NB4 (cell line): ENCODE data around the gene TMEM125.

ENCODE experiments used
- DNase-seq: peaks from one replicate; pipeline ENCODE4 v3.0.0; 2010; ENCODE audit warnings: low read depth
- H3K4me3 ChIP-seq: one replicate; pipeline ENCODE4 v1.5.1; 2011; ENCODE audit warnings: mild to moderate bottlenecking, low read depth, low read length, moderate library complexity
- MYC ChIP-seq: IDR thresholded peaks from 2 replicates; pipeline ENCODE4 v1.6.1; 2011; ENCODE audit warnings: low read depth, low read length
- POLR2A ChIP-seq: IDR thresholded peaks from 2 replicates; pipeline ENCODE4 v1.6.1; 2011; ENCODE audit warnings: mild to moderate bottlenecking; ENCODE audit not compliant: insufficient read length; ENCODE audit errors: extremely low read depth
- TF ChIP-seq, protein P1 (sequence below): IDR thresholded peaks from one replicate; pipeline ENCODE4 v1.5.1; 2012; ENCODE audit warnings: low read depth, low read length
- TF ChIP-seq, protein P2 (sequence below): IDR thresholded peaks from 2 replicates; pipeline ENCODE4 v1.6.1; 2011; ENCODE audit warnings: low read depth, low read length

The TMEM125 gene

DNA sequence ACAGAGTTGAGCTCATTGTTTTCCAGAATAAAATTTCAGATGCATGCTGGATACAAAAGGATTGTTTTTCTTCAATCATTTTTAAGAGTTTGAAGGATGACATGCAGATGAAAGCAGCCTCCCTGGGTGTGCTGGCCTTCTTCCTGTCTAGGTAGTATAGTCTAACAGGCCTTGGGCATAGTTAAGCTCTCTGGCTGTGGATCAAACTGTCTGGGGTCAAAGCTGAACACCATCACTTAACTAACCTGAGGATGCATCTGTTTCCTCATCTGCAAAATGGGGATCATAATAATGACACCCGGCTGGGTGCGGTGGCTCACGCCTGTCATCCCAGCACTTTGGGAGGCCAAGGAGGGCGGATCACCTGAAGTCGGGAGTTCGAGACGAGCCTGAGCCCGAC, 25.0 kb downstream of the TMEM125 start:
- TF ChIP-seq, protein P1, sequence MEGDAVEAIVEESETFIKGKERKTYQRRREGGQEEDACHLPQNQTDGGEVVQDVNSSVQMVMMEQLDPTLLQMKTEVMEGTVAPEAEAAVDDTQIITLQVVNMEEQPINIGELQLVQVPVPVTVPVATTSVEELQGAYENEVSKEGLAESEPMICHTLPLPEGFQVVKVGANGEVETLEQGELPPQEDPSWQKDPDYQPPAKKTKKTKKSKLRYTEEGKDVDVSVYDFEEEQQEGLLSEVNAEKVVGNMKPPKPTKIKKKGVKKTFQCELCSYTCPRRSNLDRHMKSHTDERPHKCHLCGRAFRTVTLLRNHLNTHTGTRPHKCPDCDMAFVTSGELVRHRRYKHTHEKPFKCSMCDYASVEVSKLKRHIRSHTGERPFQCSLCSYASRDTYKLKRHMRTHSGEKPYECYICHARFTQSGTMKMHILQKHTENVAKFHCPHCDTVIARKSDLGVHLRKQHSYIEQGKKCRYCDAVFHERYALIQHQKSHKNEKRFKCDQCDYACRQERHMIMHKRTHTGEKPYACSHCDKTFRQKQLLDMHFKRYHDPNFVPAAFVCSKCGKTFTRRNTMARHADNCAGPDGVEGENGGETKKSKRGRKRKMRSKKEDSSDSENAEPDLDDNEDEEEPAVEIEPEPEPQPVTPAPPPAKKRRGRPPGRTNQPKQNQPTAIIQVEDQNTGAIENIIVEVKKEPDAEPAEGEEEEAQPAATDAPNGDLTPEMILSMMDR: no peak
- TF ChIP-seq MYC: no peak
- TF ChIP-seq, protein P2, sequence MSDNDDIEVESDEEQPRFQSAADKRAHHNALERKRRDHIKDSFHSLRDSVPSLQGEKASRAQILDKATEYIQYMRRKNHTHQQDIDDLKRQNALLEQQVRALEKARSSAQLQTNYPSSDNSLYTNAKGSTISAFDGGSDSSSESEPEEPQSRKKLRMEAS: no peak
- TF ChIP-seq POLR2A: no peak
- DNase-seq: no peak
- H3K4me3 ChIP-seq: no peak overlapping the region

DNA sequence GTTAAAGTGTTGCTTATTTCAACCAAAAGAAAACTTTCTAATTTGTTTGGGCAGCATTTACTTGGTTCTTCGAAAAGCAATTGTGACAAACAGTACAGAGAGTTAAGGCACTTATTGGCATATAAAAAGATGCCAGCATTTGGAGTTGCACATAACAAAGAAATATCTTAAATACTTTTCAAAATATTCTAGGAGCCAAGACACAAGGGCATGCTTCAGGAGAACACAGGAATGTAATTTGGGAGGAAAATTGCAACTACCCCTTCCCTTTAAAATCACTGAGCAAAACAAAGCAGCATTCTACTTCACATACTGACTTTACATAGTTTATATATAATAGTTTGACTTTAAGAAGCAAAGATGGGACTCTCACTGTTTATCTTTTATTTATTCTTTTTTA, 26.4 kb downstream of the TMEM125 start:
- H3K4me3 ChIP-seq: no peak overlapping the region
- no peak for DNase-seq
- no peak for TF ChIP-seq POLR2A
- TF ChIP-seq, protein P1: no peak
- TF ChIP-seq, protein P2: no peak
- TF ChIP-seq MYC: no peak

DNA sequence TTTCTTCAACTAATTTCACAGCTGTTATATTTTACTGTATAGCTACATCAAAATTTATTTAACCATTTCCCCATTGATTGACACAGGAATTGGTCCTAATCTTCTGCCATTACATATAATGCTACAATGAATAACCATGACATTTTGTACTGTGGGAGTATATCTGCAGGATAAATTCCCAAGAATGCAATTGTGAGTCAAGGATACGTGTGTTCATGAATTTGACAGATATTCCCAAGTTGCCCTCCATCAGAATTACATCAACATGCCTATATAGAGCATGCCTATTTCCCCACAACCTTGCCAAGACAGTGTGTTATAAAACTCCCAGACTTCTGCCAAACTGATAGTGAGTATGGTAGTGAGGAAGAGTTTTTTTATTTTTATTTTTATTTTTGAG, 28.3 kb downstream of the TMEM125 start:
- DNase-seq: no peak
- TF ChIP-seq POLR2A: no peak
- TF ChIP-seq, protein P2: no peak
- TF ChIP-seq, protein P1: no peak
- no peak for TF ChIP-seq MYC
- H3K4me3 ChIP-seq: no peak overlapping the region

DNA sequence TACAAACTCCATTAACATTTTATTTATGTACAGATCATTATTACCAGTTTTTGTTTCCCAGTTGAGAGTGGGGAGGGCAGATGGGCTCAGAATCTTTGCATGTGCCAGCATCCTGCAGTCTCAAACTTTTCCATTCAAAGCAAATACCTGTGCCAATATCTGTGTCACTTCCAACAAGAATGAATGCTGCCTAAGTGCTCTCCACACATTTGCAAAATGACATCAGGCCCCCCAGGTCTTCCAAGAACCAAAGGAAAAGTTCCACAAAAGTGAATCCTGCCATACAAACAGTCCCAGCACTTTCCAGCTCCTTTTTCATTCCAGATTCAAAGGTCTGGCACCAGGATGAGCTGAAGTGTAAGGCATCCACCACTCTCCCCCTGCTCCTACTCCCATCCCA, 29.3 kb downstream of the TMEM125 start:
- TF ChIP-seq, protein P1: no peak
- TF ChIP-seq, protein P2: no peak
- TF ChIP-seq MYC: no peak

DNA sequence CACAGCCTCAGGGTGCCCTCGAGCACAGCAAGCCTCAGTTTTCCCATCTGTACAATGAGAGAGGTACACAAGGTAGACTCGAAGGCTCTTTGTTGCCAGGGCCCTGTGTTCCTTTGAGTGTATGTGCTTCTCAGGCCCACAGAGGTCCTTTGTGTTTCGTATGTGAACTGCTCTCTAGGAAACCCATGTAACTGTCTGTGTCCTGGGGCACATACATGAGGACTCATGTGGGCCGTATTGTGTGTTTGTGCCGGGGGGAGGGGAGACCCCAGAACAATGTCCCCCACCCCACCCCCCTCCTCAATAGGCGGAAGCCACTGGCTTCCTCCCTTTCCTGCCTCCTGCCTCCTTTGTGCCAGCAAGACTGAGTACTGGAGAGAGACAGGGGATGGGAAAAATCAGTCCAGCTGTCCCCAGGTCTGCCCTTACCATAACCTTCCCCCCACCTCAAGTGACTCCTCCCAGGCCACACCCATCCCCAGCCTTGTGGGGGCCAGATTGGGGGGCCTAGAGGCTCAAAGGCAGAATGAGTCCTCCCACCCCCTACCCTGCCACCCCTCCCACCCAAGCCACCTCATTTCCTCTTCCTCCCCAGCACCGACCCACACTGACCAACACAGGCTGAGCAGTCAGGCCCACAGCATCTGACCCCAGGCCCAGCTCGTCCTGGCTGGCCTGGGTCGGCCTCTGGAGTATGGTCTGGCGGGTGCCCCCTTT, 30.8 kb downstream of the TMEM125 start, which contains the start of gene TIE1:
TIE1 (plus strand) TSS at position 605 of the 717 bp plus-strand sequence; CDS start at position 695, 90 bp downstream.
- TF ChIP-seq, protein P2: no peak
- TF ChIP-seq POLR2A: no peak
- TF ChIP-seq, protein P1: no peak
- TF ChIP-seq MYC: no peak
- no peak within 1 kb of the TSS for H3K4me3 ChIP-seq

More for the DNA sequence above, 29.3 kb downstream of the TMEM125 start:
- H3K4me3 ChIP-seq: no peak overlapping the region
- DNase-seq: no peak

DNA sequence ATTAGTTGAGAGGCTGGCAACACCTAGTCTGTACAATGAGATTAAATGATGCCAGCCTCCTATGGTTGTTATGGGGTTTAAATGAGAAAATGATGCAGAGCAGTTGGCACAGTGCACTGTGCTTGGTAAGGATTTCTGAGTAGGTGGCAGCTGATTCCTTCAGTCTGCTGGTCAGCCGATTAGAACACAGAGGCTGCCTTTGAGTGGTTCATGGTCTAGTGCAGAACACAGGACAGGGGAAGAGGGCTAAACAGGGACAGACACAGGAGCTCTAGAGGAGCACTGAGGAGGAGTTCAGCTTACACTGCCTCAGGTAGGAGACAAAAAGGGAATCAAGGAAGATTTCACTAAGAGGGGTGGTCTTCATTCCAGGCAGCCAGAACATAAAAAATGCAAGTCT, 32.4 kb downstream of the TMEM125 start:
- no peak for DNase-seq
- H3K4me3 ChIP-seq: no peak overlapping the region
- TF ChIP-seq, protein P2: no peak
- TF ChIP-seq, protein P1: no peak
- TF ChIP-seq POLR2A: no peak
- TF ChIP-seq MYC: no peak

More for the DNA sequence above, 30.8 kb downstream of the TMEM125 start, which contains the start of gene TIE1:
- peak; percentile 44 for DNase-seq
